Smooth muscle cell of the brain vasculature (primary cell): ENCODE data around the gene PSMA6.

Experiments used
- DNase-seq: peaks from one replicate; pipeline ENCODE4 v3.0.0-alpha.2; 2012; ENCODE audit warnings: low read depth, low spot score

PSMA6 gene

DNA sequence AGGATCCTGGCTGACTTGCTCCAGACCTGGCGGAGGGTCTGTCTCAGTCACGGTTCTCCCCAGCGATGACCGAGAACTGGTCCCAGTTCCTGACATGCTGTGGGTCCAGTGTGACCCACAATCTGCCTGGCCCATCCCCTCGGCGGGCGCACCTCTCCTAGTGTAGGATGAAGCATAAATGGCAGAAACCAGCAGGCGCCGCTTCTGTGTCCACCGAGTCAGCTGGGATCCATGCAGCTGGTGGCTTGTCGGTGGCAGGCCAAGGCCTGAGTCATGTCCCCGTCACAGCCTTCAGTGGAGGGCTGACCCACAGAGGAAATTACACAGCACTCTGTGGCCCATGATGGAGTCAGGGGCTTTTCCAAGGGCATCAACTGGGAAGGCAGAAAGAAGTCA is 73.9 kb downstream of the PSMA6 start:
- DNase-seq: no peak

DNA sequence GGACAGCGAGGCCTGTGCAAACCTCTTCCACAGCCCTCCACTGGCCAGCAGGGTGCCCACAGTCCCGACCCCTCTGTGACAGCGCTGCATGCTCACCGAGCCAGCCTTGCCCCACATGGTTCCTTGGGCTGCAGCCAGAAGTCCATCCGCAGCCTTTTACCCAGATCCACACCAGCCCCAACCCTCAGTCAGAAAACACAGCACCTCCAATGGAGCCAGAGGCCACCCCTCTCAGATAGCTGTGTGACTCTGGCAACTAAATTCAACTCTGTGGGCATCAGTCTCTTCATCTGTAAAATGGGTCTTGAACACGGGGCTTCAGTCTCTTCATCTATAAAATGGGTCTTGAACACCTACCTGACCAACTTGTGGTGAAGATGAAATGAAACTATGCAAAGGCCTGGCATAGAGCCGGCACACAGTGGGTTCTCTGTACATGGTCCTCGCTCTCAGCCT is 74.4 kb downstream of the PSMA6 start:
- no peak for DNase-seq

DNA sequence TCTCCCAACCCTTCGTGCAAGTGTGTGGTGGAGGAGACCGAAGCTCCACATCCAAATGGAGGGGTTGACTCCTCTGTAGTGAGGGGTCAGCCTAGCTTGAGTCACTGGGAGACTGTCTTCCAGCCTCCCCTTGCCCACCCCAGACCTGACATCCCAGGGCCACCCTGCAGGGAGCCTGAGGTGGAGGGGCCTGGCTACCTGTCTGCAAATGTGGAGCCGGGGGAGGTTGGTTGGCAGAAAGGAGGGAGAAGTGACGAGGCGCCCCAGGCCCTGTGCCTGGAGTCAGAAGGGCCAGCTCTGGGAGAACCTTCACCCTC is 74.8 kb downstream of the PSMA6 start:
- no peak for DNase-seq
